GM23338 (cell line): ENCODE data around the gene RTN4RL2. TPM values are rescaled to one million over a fixed set of nuclear protein-coding genes. Genes with fewer than 3 reads are reported as not detected.
A peak's percentile ranks its signal among the peaks of the same experiment; 100 is the strongest.

Experiments used
- ATAC-seq: fragments of 200-7000 bp; cut with Tn5 transposase; 3 replicates; pipeline ENCODE4 v1.9.1; 2020
- DNase-seq: peaks from one replicate; pipeline ENCODE4 v3.0.0-alpha.2; 2015; ENCODE audit warnings: low spot score
- H2AFZ ChIP-seq: fragments of 200-600 bp; sonication (generic); 2 replicates; pipeline ENCODE4 v1.8.0; 2016; ENCODE audit warnings: antibody characterized with exemption, mild to moderate bottlenecking, moderate library complexity
- H3F3A ChIP-seq: fragments of 200-600 bp; sonication (generic); replicated peaks from 2 replicates; pipeline ENCODE4 v1.8.0; 2017; ENCODE audit warnings: antibody characterized with exemption, mixed run types, low read depth
- H3K27ac ChIP-seq: fragments of 200-600 bp; sonication (generic); 2 replicates; pipeline ENCODE4 v1.6.1; 2016; ENCODE audit warnings: low read depth
- H3K27me3 ChIP-seq: fragments of 200-600 bp; sonication (generic); 2 replicates; pipeline ENCODE4 v1.8.0; 2016; ENCODE audit warnings: mild to moderate bottlenecking, mixed run types, moderate library complexity; ENCODE audit not compliant: insufficient read depth
- H3K36me3 ChIP-seq: fragments of 200-600 bp; sonication (generic); 2 replicates; pipeline ENCODE4 v1.8.0; 2016; ENCODE audit warnings: mild to moderate bottlenecking; ENCODE audit not compliant: insufficient read depth
- H3K4me1 ChIP-seq: fragments of 200-600 bp; sonication (generic); 2 replicates; pipeline ENCODE4 v1.8.0; 2016; ENCODE audit warnings: mild to moderate bottlenecking, moderate library complexity; ENCODE audit not compliant: insufficient read depth
- H3K4me2 ChIP-seq: fragments of 200-600 bp; sonication (generic); 2 replicates; pipeline ENCODE4 v1.7.1; 2017; ENCODE audit warnings: mixed run types
- H3K4me3 ChIP-seq: fragments of 200-600 bp; sonication (generic); 2 replicates; pipeline ENCODE4 v1.6.1; 2016; ENCODE audit warnings: mixed run types
- H3K79me2 ChIP-seq: fragments of 200-600 bp; sonication (generic); replicated peaks from 2 replicates; pipeline ENCODE4 v1.8.0; 2017; ENCODE audit warnings: mild to moderate bottlenecking; ENCODE audit not compliant: insufficient read depth
- H3K9me2 ChIP-seq: fragments of 200-600 bp; sonication (generic); 2 replicates; pipeline ENCODE4 v1.8.0; 2017; ENCODE audit not compliant: insufficient read depth
- H4K20me1 ChIP-seq: fragments of 200-600 bp; sonication (generic); replicated peaks from 2 replicates; pipeline ENCODE4 v1.8.0; 2017; ENCODE audit warnings: mild to moderate bottlenecking; ENCODE audit not compliant: insufficient read depth
- H3K27ac Mint-ChIP-seq: 2 replicates; pipeline ENCODE4 v1.8.0; 2020; ENCODE audit warnings: inconsistent platforms, mild to moderate bottlenecking, moderate library complexity, mixed read lengths
- H3K27me3 Mint-ChIP-seq: 3 replicates; pipeline ENCODE4 v1.8.0; 2022; ENCODE audit warnings: low read depth, mild to moderate bottlenecking, moderate library complexity, mixed read lengths, inconsistent platforms; ENCODE audit not compliant: insufficient read depth, poor library complexity
- H3K36me3 Mint-ChIP-seq: 3 replicates; pipeline ENCODE4 v1.8.0; 2021; ENCODE audit warnings: low read depth, mild to moderate bottlenecking, inconsistent platforms, moderate library complexity, mixed read lengths
- H3K4me1 Mint-ChIP-seq: 3 replicates; pipeline ENCODE4 v1.8.0; 2020; ENCODE audit warnings: mild to moderate bottlenecking, inconsistent platforms, mixed read lengths
- H3K4me3 Mint-ChIP-seq: 3 replicates; pipeline ENCODE4 v1.8.0; 2021; ENCODE audit warnings: moderate library complexity, mild to moderate bottlenecking, inconsistent platforms, mixed read lengths
- H3K9me3 Mint-ChIP-seq: 3 replicates; pipeline ENCODE4 v1.8.0; 2020; ENCODE audit warnings: moderate library complexity, mild to moderate bottlenecking, inconsistent platforms, mixed read lengths
- CREB1 ChIP-seq: fragments of 250-450 bp; sonication (Bioruptor Pico); IDR thresholded peaks from 2 replicates; pipeline ENCODE4 v1.5.0; 2020; ENCODE audit warnings: low read depth, mild to moderate bottlenecking, moderate library complexity
- JUNB ChIP-seq: IDR thresholded peaks from one replicate; pipeline ENCODE4 v1.6.1; 2016; ENCODE audit warnings: antibody characterized with exemption; ENCODE audit not compliant: unreplicated experiment
- NANOG ChIP-seq: IDR thresholded peaks from 2 replicates; pipeline ENCODE4 v1.6.1; 2016; ENCODE audit warnings: antibody characterized with exemption, borderline replicate concordance
- STAT1 ChIP-seq: IDR thresholded peaks from one replicate; pipeline ENCODE4 v1.6.1; 2016; ENCODE audit warnings: antibody characterized with exemption; ENCODE audit not compliant: unreplicated experiment
- ZNF114 ChIP-seq: fragments of 250-450 bp; sonication (Bioruptor Pico); IDR thresholded peaks from 2 replicates; pipeline ENCODE4 v1.5.0; 2020; ENCODE audit warnings: mild to moderate bottlenecking, moderate library complexity
- ZNF331 ChIP-seq: fragments of 250-450 bp; sonication (Bioruptor Pico); IDR thresholded peaks from 2 replicates; pipeline ENCODE4 v1.5.0; 2020; ENCODE audit warnings: low read depth, mild to moderate bottlenecking, moderate library complexity
- polyA plus RNA-seq: library from polyadenylated mRNA; unstranded; fragments of >200 nt; fragmentation: Nextera tagmentation; extraction: Ambion mirVana; gene quantifications from 2 replicates; pipeline ENCODE4 v1.2.1, GENCODE V29; 2016
- total RNA-seq: library from RNA; depleted of rRNA; stranded (reverse); fragments of >200 nt; shearing (Covaris generic); gene quantifications from 2 replicates; pipeline ENCODE4 v1.2.3, GENCODE V29; 2014
- TF ChIP-seq, protein P1 (sequence below): IDR thresholded peaks from one replicate; pipeline ENCODE4 v1.6.1; 2018; ENCODE audit warnings: antibody characterized with exemption; ENCODE audit not compliant: unreplicated experiment
- TF ChIP-seq, protein P2 (sequence below): IDR thresholded peaks from 2 replicates; pipeline ENCODE4 v1.6.1; 2016; ENCODE audit warnings: antibody characterized with exemption

The RTN4RL2 gene
- total and polyA plus RNA-seq, 2 experiments from 2014 or later, result 13.9 to 15.9 TPM

DNA sequence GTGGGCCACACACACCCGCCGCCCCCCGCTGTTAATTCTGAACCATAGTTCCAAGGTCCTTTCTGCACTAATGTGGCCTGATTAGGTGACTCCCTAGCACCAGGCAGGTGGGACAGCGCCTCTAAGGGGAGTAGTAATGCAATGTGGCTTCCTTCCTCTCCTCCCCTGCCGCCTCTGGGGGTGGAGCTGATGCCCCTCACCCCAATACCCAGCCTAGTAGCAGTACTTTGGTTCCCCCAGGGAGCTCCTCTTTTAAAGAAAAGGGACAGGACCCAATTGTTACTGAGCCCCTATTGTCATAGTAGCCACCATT, 14.4 kb downstream of the RTN4RL2 start:
- H3K9me3 Mint-ChIP-seq, result no peaks in the 10 kb centered on the region; the same call in 2 of the 3 replicates
- H3K4me2 ChIP-seq, result peak overlapping the region; percentile 60; the same call in 1 of the 2 replicates
- H3K27me3 ChIP-seq, result peaks cover 42% of the 10 kb centered on the region
- DNase-seq (peak; percentile 49), ATAC-seq (peak; percentile 17)
- no peaks in the 10 kb centered on the region; the same call in 1 of the 2 replicates for H4K20me1 ChIP-seq
- peaks cover 46% of the 10 kb centered on the region for H3K27me3 Mint-ChIP-seq
- H3K4me3 Mint-ChIP-seq, result no peak overlapping the region
- no peak overlapping the region for H3K27ac ChIP-seq
- H3K36me3 Mint-ChIP-seq, result peaks cover 24% of the 10 kb centered on the region
- peaks cover 59% of the 10 kb centered on the region for H3K4me1 Mint-ChIP-seq
- H2AFZ ChIP-seq, result no peak overlapping the region
- H3F3A ChIP-seq, result peaks cover 16% of the 10 kb centered on the region; the same call in 1 of the 2 replicates
- no peak for TF ChIP-seq ZNF331 (CRISPR knock-in tag)
- TF ChIP-seq, protein P1, sequence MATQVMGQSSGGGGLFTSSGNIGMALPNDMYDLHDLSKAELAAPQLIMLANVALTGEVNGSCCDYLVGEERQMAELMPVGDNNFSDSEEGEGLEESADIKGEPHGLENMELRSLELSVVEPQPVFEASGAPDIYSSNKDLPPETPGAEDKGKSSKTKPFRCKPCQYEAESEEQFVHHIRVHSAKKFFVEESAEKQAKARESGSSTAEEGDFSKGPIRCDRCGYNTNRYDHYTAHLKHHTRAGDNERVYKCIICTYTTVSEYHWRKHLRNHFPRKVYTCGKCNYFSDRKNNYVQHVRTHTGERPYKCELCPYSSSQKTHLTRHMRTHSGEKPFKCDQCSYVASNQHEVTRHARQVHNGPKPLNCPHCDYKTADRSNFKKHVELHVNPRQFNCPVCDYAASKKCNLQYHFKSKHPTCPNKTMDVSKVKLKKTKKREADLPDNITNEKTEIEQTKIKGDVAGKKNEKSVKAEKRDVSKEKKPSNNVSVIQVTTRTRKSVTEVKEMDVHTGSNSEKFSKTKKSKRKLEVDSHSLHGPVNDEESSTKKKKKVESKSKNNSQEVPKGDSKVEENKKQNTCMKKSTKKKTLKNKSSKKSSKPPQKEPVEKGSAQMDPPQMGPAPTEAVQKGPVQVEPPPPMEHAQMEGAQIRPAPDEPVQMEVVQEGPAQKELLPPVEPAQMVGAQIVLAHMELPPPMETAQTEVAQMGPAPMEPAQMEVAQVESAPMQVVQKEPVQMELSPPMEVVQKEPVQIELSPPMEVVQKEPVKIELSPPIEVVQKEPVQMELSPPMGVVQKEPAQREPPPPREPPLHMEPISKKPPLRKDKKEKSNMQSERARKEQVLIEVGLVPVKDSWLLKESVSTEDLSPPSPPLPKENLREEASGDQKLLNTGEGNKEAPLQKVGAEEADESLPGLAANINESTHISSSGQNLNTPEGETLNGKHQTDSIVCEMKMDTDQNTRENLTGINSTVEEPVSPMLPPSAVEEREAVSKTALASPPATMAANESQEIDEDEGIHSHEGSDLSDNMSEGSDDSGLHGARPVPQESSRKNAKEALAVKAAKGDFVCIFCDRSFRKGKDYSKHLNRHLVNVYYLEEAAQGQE, result peak; percentile 69
- no peak for TF ChIP-seq STAT1
- no peak overlapping the region for H3K4me3 ChIP-seq
- no peaks in the 10 kb centered on the region for H3K79me2 ChIP-seq
- peaks cover 57% of the 10 kb centered on the region for H3K4me1 ChIP-seq
- H3K36me3 ChIP-seq, result no peaks in the 10 kb centered on the region
- no peak overlapping the region for H3K27ac Mint-ChIP-seq
- H3K9me2 ChIP-seq, result no peaks in the 10 kb centered on the region

DNA sequence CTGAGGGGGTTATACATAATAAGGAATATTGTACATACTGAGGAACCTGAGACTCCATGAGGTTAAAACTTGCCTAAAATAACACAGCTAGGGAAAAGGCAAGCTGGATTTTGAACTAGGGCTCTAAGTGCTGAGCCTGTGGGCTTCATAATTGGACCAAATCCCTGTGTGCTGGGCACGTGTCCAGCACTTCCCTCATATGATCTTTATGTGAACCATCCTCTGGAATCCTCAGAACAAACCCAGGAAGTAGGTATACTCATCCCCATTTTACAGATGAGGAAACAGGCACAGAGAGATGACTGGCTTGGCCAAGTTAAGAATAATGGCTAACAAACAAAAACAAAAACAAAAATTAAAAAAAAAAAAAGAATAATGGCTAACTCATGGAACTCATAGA, 14.9 kb downstream of the RTN4RL2 start:
- H3K36me3 ChIP-seq, result no peaks in the 10 kb centered on the region
- peaks cover 19% of the 10 kb centered on the region for H3K36me3 Mint-ChIP-seq
- no peak for DNase-seq
- H2AFZ ChIP-seq, result no peak overlapping the region
- H3K4me1 Mint-ChIP-seq, result peaks cover 62% of the 10 kb centered on the region
- H3K4me2 ChIP-seq, result no peak overlapping the region; the same call in 1 of the 2 replicates
- H4K20me1 ChIP-seq, result no peaks in the 10 kb centered on the region; the same call in 1 of the 2 replicates
- no peak overlapping the region for H3K4me3 Mint-ChIP-seq
- H3K9me2 ChIP-seq, result no peaks in the 10 kb centered on the region
- H3K4me1 ChIP-seq, result peaks cover 60% of the 10 kb centered on the region
- H3K27ac ChIP-seq, result no peak overlapping the region
- H3K27me3 Mint-ChIP-seq, result peaks cover 48% of the 10 kb centered on the region
- H3K79me2 ChIP-seq, result no peaks in the 10 kb centered on the region
- H3K4me3 ChIP-seq, result no peak overlapping the region
- peaks cover 42% of the 10 kb centered on the region for H3K27me3 ChIP-seq
- no peak for ATAC-seq
- H3F3A ChIP-seq, result peaks cover 14% of the 10 kb centered on the region; the same call in 1 of the 2 replicates
- H3K27ac Mint-ChIP-seq, result no peak overlapping the region
- H3K9me3 Mint-ChIP-seq, result no peaks in the 10 kb centered on the region; the same call in 2 of the 3 replicates
- no peak for TF ChIP-seq STAT1
- TF ChIP-seq, protein P1, result no peak
- TF ChIP-seq, protein P2, sequence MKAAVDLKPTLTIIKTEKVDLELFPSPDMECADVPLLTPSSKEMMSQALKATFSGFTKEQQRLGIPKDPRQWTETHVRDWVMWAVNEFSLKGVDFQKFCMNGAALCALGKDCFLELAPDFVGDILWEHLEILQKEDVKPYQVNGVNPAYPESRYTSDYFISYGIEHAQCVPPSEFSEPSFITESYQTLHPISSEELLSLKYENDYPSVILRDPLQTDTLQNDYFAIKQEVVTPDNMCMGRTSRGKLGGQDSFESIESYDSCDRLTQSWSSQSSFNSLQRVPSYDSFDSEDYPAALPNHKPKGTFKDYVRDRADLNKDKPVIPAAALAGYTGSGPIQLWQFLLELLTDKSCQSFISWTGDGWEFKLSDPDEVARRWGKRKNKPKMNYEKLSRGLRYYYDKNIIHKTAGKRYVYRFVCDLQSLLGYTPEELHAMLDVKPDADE, result no peak
- no peak for TF ChIP-seq NANOG
- no peak for TF ChIP-seq ZNF114 (CRISPR knock-in tag)
- no peak for TF ChIP-seq JUNB
- TF ChIP-seq CREB1, result no peak
